Large intestine (tissue), 12 donors: ENCODE data around the gene HERC2. TPM values are rescaled to one million over a fixed set of nuclear protein-coding genes. Genes with fewer than 3 reads are reported as not detected.
"Not testable (repeated sequence)": the region's sequence is repeated elsewhere in the genome, so short reads cannot be mapped to it uniquely, and the experiment has no call there.

Experiments
- DNase-seq, 2 donors: peaks; one replicate each; pipeline versions ENCODE4 v3.0.0 to v3.0.0-alpha.2; 2013
- H3K27ac ChIP-seq: one replicate; pipeline ENCODE4 v1.5.1; 2013; ENCODE audit warnings: low read length
- H3K27me3 ChIP-seq: 2 replicates; pipeline ENCODE4 v1.6.1; 2013; ENCODE audit warnings: low read length; ENCODE audit not compliant: control insufficient read depth, insufficient read depth
- H3K36me3 ChIP-seq: 2 replicates; pipeline ENCODE4 v1.6.1; 2013; ENCODE audit warnings: low read length; ENCODE audit not compliant: control insufficient read depth, insufficient read depth
- H3K4me1 ChIP-seq: one replicate; pipeline ENCODE4 v1.6.1; 2013; ENCODE audit warnings: low read length; ENCODE audit not compliant: control insufficient read depth, insufficient read depth
- H3K4me3 ChIP-seq: one replicate; pipeline ENCODE4 v1.5.1; 2013; ENCODE audit warnings: low read length
- H3K9me3 ChIP-seq: one replicate; pipeline ENCODE4 v1.6.1; 2013; ENCODE audit warnings: mild to moderate bottlenecking, low read depth, low read length, moderate library complexity; ENCODE audit not compliant: control insufficient read depth
- WGBS: methylation state at CpG from one replicate; pipeline ENCODE4 v1.1.5; 2013; ENCODE audit warnings: low lambda C conversion rate; ENCODE audit not compliant: insufficient coverage; 5-methylcytosine and 5-hydroxymethylcytosine counted together
- long read RNA-seq, 11 donors: transcript quantifications; one replicate each; lab custom pipeline, GENCODE V29; 2026
- polyA plus RNA-seq: library from polyadenylated mRNA; unstranded; fragments of 120-200 nt; gene quantifications from one replicate; pipeline ENCODE4 v1.2.1, GENCODE V29; 2013

HERC2 gene
- 42.7 TPM for polyA plus RNA-seq
- long read RNA-seq, donor 1 = 0 reads
- long read RNA-seq, donor 2, partial matches to known transcripts = 5 of 7 reads
- long read RNA-seq, donor 2, other reads (novel, unspliced or antisense) = 0 of 7 reads
- long read RNA-seq, donor 3 = 0 reads
- long read RNA-seq, donor 4 = 0 reads
- long read RNA-seq, donor 5, partial matches to known transcripts = 20 of 22 reads
- long read RNA-seq, donor 5, other reads (novel, unspliced or antisense) = 0 of 22 reads
- long read RNA-seq, donor 6, partial matches to known transcripts = 0 of 2 reads
- long read RNA-seq, donor 6, other reads (novel, unspliced or antisense) = 0 of 2 reads
- long read RNA-seq, donor 7 = 0 reads
- long read RNA-seq, donor 8, partial matches to known transcripts = 22 of 22 reads
- long read RNA-seq, donor 8, other reads (novel, unspliced or antisense) = 0 of 22 reads
- long read RNA-seq, donor 9, partial matches to known transcripts = 5 of 5 reads
- long read RNA-seq, donor 9, other reads (novel, unspliced or antisense) = 0 of 5 reads
- long read RNA-seq, donor 10, partial matches to known transcripts = 14 of 14 reads
- long read RNA-seq, donor 10, other reads (novel, unspliced or antisense) = 0 of 14 reads
- long read RNA-seq, donor 11, partial matches to known transcripts = 5 of 5 reads
- long read RNA-seq, donor 11, other reads (novel, unspliced or antisense) = 0 of 5 reads

- not testable (repeated sequence) for H3K27ac ChIP-seq, H3K27me3 ChIP-seq, H3K36me3 ChIP-seq, DNase-seq, H3K4me1 ChIP-seq, H3K9me3 ChIP-seq
- H3K4me3 ChIP-seq = peak within 1 kb of the TSS; percentile 23
- WGBS = no CpG with 5 or more reads among the region's 52 CpGs
Measured at GRCh38 chr15:28322129-28322588, at the start of gene HERC2. HERC2 (minus strand) TSS chr15:28322179; CDS start chr15:28321433, 746 bp downstream.

GRCh38 chr15:28365502-28365901 is 43.5 kb upstream of the HERC2 start:
- H3K9me3 ChIP-seq, H3K36me3 ChIP-seq, DNase-seq, H3K27ac ChIP-seq, H3K4me1 ChIP-seq, H3K4me3 ChIP-seq, H3K27me3 ChIP-seq: not testable (repeated sequence)
- whole genome bisulfite sequencing = no CpG with 5 or more reads among the region's 17 CpGs

GRCh38 chr15:28357984-28358383 is 36.0 kb upstream of the HERC2 start, which contains the start of gene GOLGA6L24:
GOLGA6L24 (minus strand) TSS chr15:28358084; CDS start chr15:28358023, 61 bp downstream.
- DNase-seq, H3K36me3 ChIP-seq, H3K4me1 ChIP-seq, H3K9me3 ChIP-seq, H3K4me3 ChIP-seq, H3K27me3 ChIP-seq, H3K27ac ChIP-seq: not testable (repeated sequence)
- WGBS = no CpG with 5 or more reads among the region's 7 CpGs

- peak overlapping the region; percentile 23 for H3K4me3 ChIP-seq
- 0% methylated on average over 2 of the region's 39 CpGs for WGBS
- H3K27ac ChIP-seq = not testable (repeated sequence)
Measured at GRCh38 chr15:28321358-28322078, 461 bp downstream of the HERC2 start.

GRCh38 chr15:28319725-28320124 is 2.3 kb downstream of the HERC2 start:
- H3K4me3 ChIP-seq, H3K27me3 ChIP-seq: not testable (repeated sequence)
- 100% methylated on average over 1 of the region's 1 CpG for WGBS

More at GRCh38 chr15:28321358-28322078, 461 bp downstream of the HERC2 start:
- not testable (repeated sequence) for H3K27me3 ChIP-seq, H3K36me3 ChIP-seq, H3K9me3 ChIP-seq, H3K4me1 ChIP-seq
- DNase-seq = peak in 1 of 2 donors; percentile 51

GRCh38 chr15:28318828-28319227 is 3.2 kb downstream of the HERC2 start:
- H3K4me3 ChIP-seq, H3K4me1 ChIP-seq, H3K27ac ChIP-seq, DNase-seq, H3K36me3 ChIP-seq, H3K9me3 ChIP-seq, H3K27me3 ChIP-seq: not testable (repeated sequence)
- no CpG with 5 or more reads among the region's 3 CpGs for WGBS

More at GRCh38 chr15:28319725-28320124, 2.3 kb downstream of the HERC2 start:
- not testable (repeated sequence) for H3K4me1 ChIP-seq, H3K27ac ChIP-seq, H3K9me3 ChIP-seq, H3K36me3 ChIP-seq, DNase-seq

- H3K4me1 ChIP-seq, H3K9me3 ChIP-seq, H3K27ac ChIP-seq, DNase-seq, H3K4me3 ChIP-seq, H3K27me3 ChIP-seq: not testable (repeated sequence)
- WGBS = 94% methylated on average over 4 of the region's 13 CpGs
- peaks cover 10% of the 10 kb centered on the region for H3K36me3 ChIP-seq
Measured at GRCh38 chr15:28318122-28318521, 3.9 kb downstream of the HERC2 start.

GRCh38 chr15:28316958-28317357 is 5.0 kb downstream of the HERC2 start:
- DNase-seq, H3K27ac ChIP-seq, H3K4me1 ChIP-seq, H3K9me3 ChIP-seq, H3K4me3 ChIP-seq, H3K27me3 ChIP-seq: not testable (repeated sequence)
- H3K36me3 ChIP-seq = peaks cover 10% of the 10 kb centered on the region
- WGBS = no CpG with 5 or more reads among the region's 7 CpGs

- H3K4me1 ChIP-seq, H3K4me3 ChIP-seq, DNase-seq, H3K27ac ChIP-seq, H3K27me3 ChIP-seq, H3K9me3 ChIP-seq: not testable (repeated sequence)
- 100% methylated on average over 1 of the region's 11 CpGs for WGBS
- peaks cover 12% of the 10 kb centered on the region for H3K36me3 ChIP-seq
Measured at GRCh38 chr15:28310454-28310853, 11.5 kb downstream of the HERC2 start.

GRCh38 chr15:28308718-28309117 is 13.3 kb downstream of the HERC2 start:
- not testable (repeated sequence) for H3K36me3 ChIP-seq, DNase-seq, H3K9me3 ChIP-seq, H3K4me1 ChIP-seq, H3K27ac ChIP-seq, H3K4me3 ChIP-seq, H3K27me3 ChIP-seq
- 100% methylated on average over 1 of the region's 5 CpGs for WGBS
